PC-9 (cell line): ENCODE measurements around the gene CBLN2. TPM values are rescaled to one million over a fixed set of nuclear protein-coding genes. Genes with fewer than 3 reads are reported as not detected.

ENCODE experiments used
- BruUV-seq: library from RNA; stranded (reverse); fragments of 400-500 nt; replicated peaks from 2 replicates; lab custom pipeline; 2021; lab: Mats Ljungman, UMichigan
- CTCF ChIA-PET: fragments of 300-600 bp; sonication (Branson Sonifier 250); formaldehyde crosslinking; loops from one replicate; lab custom pipeline; 2022; ENCODE audit warnings: antibody characterized with exemption; lab: Charles Lee
- POLR2A ChIA-PET: fragments of 300-600 bp; sonication (Branson Sonifier 250); formaldehyde crosslinking; loops from one replicate; lab custom pipeline; 2022; ENCODE audit warnings: antibody characterized with exemption; ENCODE audit not compliant: unreplicated experiment; lab: Charles Lee
- DNase-seq, 2 experiments: peaks; one replicate each; pipeline versions ENCODE4 v3.0.0 to v3.0.0-alpha.2; 2015 to 2022; ENCODE audit warnings: mixed read lengths in 1 of 2
- H2AFZ ChIP-seq: fragments of 200-600 bp; sonication (generic); 2 replicates; pipeline ENCODE4 v1.8.1; 2017; ENCODE audit warnings: antibody characterized with exemption
- H3F3A ChIP-seq: fragments of 200-600 bp; sonication (generic); 2 replicates; pipeline ENCODE4 v1.8.1; 2017; ENCODE audit warnings: antibody characterized with exemption, mild to moderate bottlenecking, low read depth; ENCODE audit not compliant: insufficient read depth
- H3K27ac ChIP-seq: fragments of 200-600 bp; sonication (generic); 2 replicates; pipeline ENCODE4 v1.6.1; 2016; ENCODE audit warnings: mixed run types
- H3K27me3 ChIP-seq: fragments of 200-600 bp; sonication (generic); 2 replicates; pipeline ENCODE4 v1.6.1; 2016; ENCODE audit warnings: low read depth, mixed run types; ENCODE audit not compliant: insufficient read depth
- H3K36me3 ChIP-seq: fragments of 200-600 bp; sonication (generic); 2 replicates; pipeline ENCODE4 v1.6.1; 2016; ENCODE audit warnings: low read depth, mixed run types
- H3K4me1 ChIP-seq: fragments of 200-600 bp; sonication (generic); replicated peaks from 2 replicates; pipeline ENCODE4 v1.6.1; 2016; ENCODE audit warnings: mixed run types; ENCODE audit not compliant: insufficient read depth
- H3K4me2 ChIP-seq: fragments of 200-600 bp; sonication (generic); 2 replicates; pipeline ENCODE4 v1.6.1; 2017; ENCODE audit warnings: mixed run types
- H3K4me3 ChIP-seq: fragments of 200-600 bp; sonication (generic); 2 replicates; pipeline ENCODE4 v1.6.1; 2016; ENCODE audit warnings: mixed run types
- H3K79me2 ChIP-seq: fragments of 200-600 bp; sonication (generic); 2 replicates; pipeline ENCODE4 v1.6.1; 2017; ENCODE audit warnings: low read depth, mixed run types
- H3K9me2 ChIP-seq: fragments of 200-600 bp; sonication (generic); 2 replicates; pipeline ENCODE4 v1.8.1; 2017; ENCODE audit warnings: mild to moderate bottlenecking; ENCODE audit not compliant: insufficient read depth
- H3K9me3 ChIP-seq: fragments of 200-600 bp; sonication (generic); 2 replicates; pipeline ENCODE4 v1.8.1; 2016; ENCODE audit warnings: low read depth; ENCODE audit not compliant: insufficient read depth
- H4K20me1 ChIP-seq: fragments of 200-600 bp; sonication (generic); 2 replicates; pipeline ENCODE4 v1.8.1; 2017; ENCODE audit not compliant: insufficient read depth
- CTCF ChIP-seq: fragments of 200-600 bp; sonication (generic); conservative IDR thresholded peaks from 2 replicates; pipeline ENCODE4 v1.6.1; 2017; ENCODE audit warnings: mixed run types, antibody characterized with exemption, mild to moderate bottlenecking, moderate library complexity
- EZH2 ChIP-seq: fragments of 200-600 bp; sonication (generic); IDR thresholded peaks from 2 replicates; pipeline ENCODE4 v1.8.0; 2017; ENCODE audit warnings: antibody characterized with exemption, low read depth
- intact Hi-C: fragments of 100-400 bp; cut with micrococcal nuclease; formaldehyde crosslinking; loops from one replicate; pipeline ENCODE4 v1.10.0; 2022; ENCODE audit not compliant: unreplicated experiment
- total RNA-seq: library from RNA; stranded (reverse); gene quantifications from 2 replicates; pipeline ENCODE4 v1.2.3, GENCODE V29; 2021

Gene CBLN2
- total RNA-seq, 1 experiment from 2014 or later, result not detected

GRCh38 chr18:72555968-72556367 is 11.8 kb upstream of the CBLN2 start:
- no peak for TF ChIP-seq EZH2
- TF ChIP-seq CTCF, result no peak
- no peak overlapping the region for H3K27ac ChIP-seq

GRCh38 chr18:72555101-72555500 is 11.0 kb upstream of the CBLN2 start:
- H3K27me3 ChIP-seq, result no peaks in the 10 kb centered on the region; the same call in 1 of the 2 replicates
- H3K36me3 ChIP-seq, result no peaks in the 10 kb centered on the region
- POLR2A ChIA-PET, result no interaction called here
- no peaks in the 10 kb centered on the region for H3K9me2 ChIP-seq
- no peaks in the 10 kb centered on the region for H3K79me2 ChIP-seq
- H3K9me3 ChIP-seq, result no peaks in the 10 kb centered on the region
- H4K20me1 ChIP-seq, result no peaks in the 10 kb centered on the region
- H3K4me1 ChIP-seq, result no peaks in the 10 kb centered on the region
- CTCF ChIA-PET, result no interaction called here
- H3K4me3 ChIP-seq, result no peak overlapping the region
- no TSS peak for BruUV-seq
- no peak for TF ChIP-seq CTCF
- TF ChIP-seq EZH2, result no peak
- H3F3A ChIP-seq, result no peaks in the 10 kb centered on the region
- DNase-seq, result no peak
- intact Hi-C loops, result no loop called here
- H3K4me2 ChIP-seq, result 0 out of 2 replicates have a peak overlapping the region, but pooled peaks have one; percentile 8
- peak overlapping the region; percentile 22; the same call in 1 of the 2 replicates for H2AFZ ChIP-seq
- H3K27ac ChIP-seq, result no peak overlapping the region

More at GRCh38 chr18:72555968-72556367, 11.8 kb upstream of the CBLN2 start:
- BruUV-seq, result no TSS peak
- POLR2A ChIA-PET, result no interaction called here
- intact Hi-C loops, result no loop called here
- Histone ChIP-seq H3K4me2 (no peak overlapping the region), H3K9me3 (no peaks in the 10 kb centered on the region), H3K27me3 (no peaks in the 10 kb centered on the region; the same call in 1 of the 2 replicates), H2AFZ (no peak overlapping the region), H3K36me3 (no peaks in the 10 kb centered on the region), H3K9me2 (no peaks in the 10 kb centered on the region), H3K79me2 (no peaks in the 10 kb centered on the region), H4K20me1 (no peaks in the 10 kb centered on the region), H3F3A (no peaks in the 10 kb centered on the region), H3K4me3 (no peak overlapping the region), H3K4me1 (no peaks in the 10 kb centered on the region)
- no peak for DNase-seq
- CTCF ChIA-PET, result no interaction called here

GRCh38 chr18:72543357-72544055 is 636 bp downstream of the CBLN2 start:
- no peak overlapping the region for H3K4me3 ChIP-seq
- H3K27me3 ChIP-seq, result no peaks in the 10 kb centered on the region
- TF ChIP-seq EZH2, result no peak
- no peak for TF ChIP-seq CTCF
- H3K4me1 ChIP-seq, result no peaks in the 10 kb centered on the region
- no peak overlapping the region for H3K27ac ChIP-seq
- H3K4me2 ChIP-seq, result no peak overlapping the region
- no peaks in the 10 kb centered on the region for H3K9me2 ChIP-seq
- H3K36me3 ChIP-seq, result no peaks in the 10 kb centered on the region
- intact Hi-C loops, result loop anchor here (10.0 kb wide), 1 partner anchor 1609 kb away; no protein-coding TSS in a partner anchor
- no TSS peak for BruUV-seq
- ChIA-PET POLR2A (no interaction called here), CTCF (no interaction called here)
- no peaks in the 10 kb centered on the region for H4K20me1 ChIP-seq
- H3K9me3 ChIP-seq, result no peaks in the 10 kb centered on the region
- no peak for DNase-seq
- no peaks in the 10 kb centered on the region for H3F3A ChIP-seq
- H3K79me2 ChIP-seq, result no peaks in the 10 kb centered on the region
- H2AFZ ChIP-seq, result no peak overlapping the region
